H1 (cell line): ENCODE measurements around the gene ATOH8. TPM values are rescaled to one million over a fixed set of nuclear protein-coding genes. Genes with fewer than 3 reads are reported as not detected.

Experiments
- CHD1 ChIP-seq: IDR thresholded peaks from 2 replicates; pipeline ENCODE4 v1.6.1; 2012; ENCODE audit warnings: low read depth, low read length, improper control_type of control experiment
- CREB1 ChIP-seq: IDR thresholded peaks from 2 replicates; pipeline ENCODE4 v1.6.1; 2012; ENCODE audit warnings: inconsistent platforms
- GTF2F1 ChIP-seq: IDR thresholded peaks from 2 replicates; pipeline ENCODE4 v1.6.1; 2012; ENCODE audit warnings: low read depth, low read length, improper control_type of control experiment, borderline replicate concordance
- HDAC2 ChIP-seq, 2 experiments: fragments of 300-600 bp in 1 of 2; sonication (generic) in 1 of 2; IDR thresholded peaks; 2 replicates each; pipeline ENCODE4 v1.6.1; 2011 to 2012; ENCODE audit warnings: low read depth in 2 of 2, low read length in 2 of 2, mild to moderate bottlenecking in 2 of 2, moderate library complexity in 2 of 2, borderline replicate concordance in 1 of 2, inconsistent platforms in 1 of 2
- KDM5A ChIP-seq: fragments of 200-600 bp; IDR thresholded peaks from 2 replicates; pipeline ENCODE4 v1.7.1; 2012; ENCODE audit warnings: mild to moderate bottlenecking, low read length, inconsistent platforms, mixed read lengths
- PHF8 ChIP-seq: fragments of 200-600 bp; sonication (generic); conservative IDR thresholded peaks from 2 replicates; pipeline ENCODE4 v1.7.1; 2012; ENCODE audit warnings: low read depth, mild to moderate bottlenecking, inconsistent platforms, low read length, moderate library complexity
- POLR2A ChIP-seq, 2 experiments: IDR thresholded peaks; 1 replicate in 1 of 2; 2 replicates in 1 of 2; pipeline ENCODE4 v1.6.1; 2011; ENCODE audit warnings: low read depth in 2 of 2, low read length in 2 of 2, mild to moderate bottlenecking in 2 of 2; ENCODE audit errors: control extremely low read depth in 1 of 2
- RAD21 ChIP-seq, 2 experiments: IDR thresholded peaks in 1 of 2; conservative IDR thresholded peaks in 1 of 2; 2 replicates each; pipeline ENCODE4 v1.6.1; 2011; ENCODE audit warnings: low read depth in 2 of 2, low read length in 2 of 2, improper control_type of control experiment in 1 of 2, inconsistent platforms in 1 of 2, mild to moderate bottlenecking in 1 of 2, moderate library complexity in 1 of 2
- SAP30 ChIP-seq: fragments of 300-600 bp; sonication (generic); IDR thresholded peaks from 2 replicates; pipeline ENCODE4 v1.7.1; 2012; ENCODE audit warnings: low read length, moderate library complexity, mild to moderate bottlenecking, inconsistent platforms; ENCODE audit not compliant: insufficient read depth, insufficient replicate concordance
- SIX5 ChIP-seq: IDR thresholded peaks from 2 replicates; pipeline ENCODE4 v1.6.1; 2011; ENCODE audit warnings: mild to moderate bottlenecking, low read depth, low read length
- SP2 ChIP-seq: IDR thresholded peaks from 2 replicates; pipeline ENCODE4 v1.6.1; 2012; ENCODE audit warnings: mild to moderate bottlenecking, low read length, inconsistent platforms
- SUZ12 ChIP-seq: fragments of 200-600 bp; sonication (generic); IDR thresholded peaks from 2 replicates; pipeline ENCODE4 v1.6.1; 2012; ENCODE audit warnings: mild to moderate bottlenecking, inconsistent platforms, low read length, moderate library complexity, mixed read lengths
- TAF1 ChIP-seq: IDR thresholded peaks from 2 replicates; pipeline ENCODE4 v1.6.1; 2011; ENCODE audit warnings: mild to moderate bottlenecking, low read depth, low read length
- polyA plus RNA-seq, 7 experiments: library from polyadenylated mRNA; depleted of rRNA in 3 of 7; stranded (reverse) in 5 of 7; unstranded in 2 of 7; fragments of >200 nt in 5 of 7; fragments of 200-250 nt in 2 of 7; gene quantifications; 1 replicate in 5 of 7; 2 replicates in 1 of 7; 4 replicates in 1 of 7; pipeline versions ENCODE4 v1.2.1 to v1.2.3, GENCODE V29; 2011 to 2013; ENCODE audit warnings: missing spikeins in 2 of 7, mixed read lengths in 2 of 7
- total RNA-seq: library from RNA; stranded (reverse); fragmentation: NEBNext Ultra II Directional; extraction: Animal tissue kit (Norgen Biotek cat#: 25700); gene quantifications from 2 replicates; pipeline ENCODE4 v1.2.1, GENCODE V29; 2021

ATOH8 gene
- total and polyA plus RNA-seq, 2 of the 8 experiments (the other 6 are each of a cell fraction or from before 2014, with no cell fraction given), result 0.50 to 0.53 TPM

- peak in 1 of 2 experiments; percentile 20; a peak in 1 of 4 replicates for TF ChIP-seq RAD21 (IDR thresholded peaks at IDR 0.05 in 1 of 2, conservative IDR thresholded peaks at IDR 0.05 in 1 of 2; ENCODE audit: low read depth in 2 of 2, low read length in 2 of 2)
- TF ChIP-seq CREB1, result no peak
- no peak for TF ChIP-seq SIX5
- TF ChIP-seq POLR2A (IDR thresholded peaks at IDR 0.05; ENCODE audit: control extremely low read depth in 1 of 2, low read depth in 2 of 2, low read length in 2 of 2), result no peak
- no peak for TF ChIP-seq PHF8
- no peak for TF ChIP-seq CHD1
- TF ChIP-seq SAP30, result no peak
- TF ChIP-seq SP2, result no peak
- TF ChIP-seq GTF2F1, result no peak
- TF ChIP-seq HDAC2 (IDR thresholded peaks at IDR 0.05; ENCODE audit: borderline replicate concordance in 1 of 2, low read depth in 2 of 2, low read length in 2 of 2), result no peak
- TF ChIP-seq TAF1, result no peak
- TF ChIP-seq KDM5A, result no peak
- 0 out of 2 replicates have a peak, but pooled peaks have one; percentile 27 for TF ChIP-seq SUZ12
These were observed 15.6 kb downstream of the ATOH8 start (continued) for GRCh38 chr2:85769236-85769982.
